NCI-H2196 (cell line): ENCODE results near the gene TPM3.
"Not testable (repeated sequence)": the region's sequence is repeated elsewhere in the genome, so short reads cannot be mapped to it uniquely, and the experiment has no call there.

ENCODE experiments used
- DNase-seq: peaks from one replicate; lab custom pipeline; 2025; ENCODE audit not compliant: unreplicated experiment; lab: John Stamatoyannopoulos, UW

TPM3 gene

DNA sequence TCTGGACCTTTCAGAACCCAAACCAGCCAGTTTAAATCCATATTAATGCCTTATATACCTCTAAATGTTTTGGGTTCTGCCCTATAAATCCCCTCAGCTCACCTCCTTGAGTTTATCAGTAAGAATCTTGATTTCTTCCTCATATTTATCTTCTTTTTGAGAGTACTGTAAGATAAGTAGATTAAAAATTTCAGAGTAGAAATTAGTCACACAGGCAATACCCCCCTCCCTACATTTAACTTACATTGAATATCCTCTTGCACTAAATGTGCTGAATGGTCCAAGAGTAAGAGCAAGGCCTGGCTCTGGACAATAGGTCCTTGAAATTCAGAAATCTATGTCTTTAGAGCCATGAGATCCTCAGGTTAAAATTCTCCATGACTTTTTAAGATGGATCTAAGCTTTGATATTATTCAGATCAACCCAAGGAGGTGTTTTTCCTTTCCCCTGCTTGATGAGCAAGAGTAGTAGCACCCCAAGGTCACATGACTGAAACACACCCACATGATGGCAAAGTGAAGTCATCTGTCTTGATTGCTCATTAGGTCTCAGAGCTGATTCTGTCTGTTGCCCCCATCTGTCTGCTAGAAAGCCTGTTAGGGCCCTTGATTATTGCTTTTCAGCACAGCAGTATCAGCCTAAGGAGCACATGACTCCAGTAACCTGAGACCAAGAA lies 21.2 kb downstream of the TPM3 start:
- no peak for DNase-seq

GRCh38 chr1:154167461-154167860 lies 24.4 kb downstream of the TPM3 start:
- DNase-seq = no peak

- DNase-seq = no peak
Observed at GRCh38 chr1:154166207-154166606, 25.7 kb downstream of the TPM3 start.

- DNase-seq = no peak
Observed at GRCh38 chr1:154159554-154159953, 32.3 kb downstream of the TPM3 start.

GRCh38 chr1:154158307-154159125 lies 33.4 kb downstream of the TPM3 start:
- no peak for DNase-seq

GRCh38 chr1:154157520-154158306 lies 34.2 kb downstream of the TPM3 start:
- peak; percentile 21 for DNase-seq

- DNase-seq = no peak
Observed at GRCh38 chr1:154155251-154155650, 36.6 kb downstream of the TPM3 start.

DNA sequence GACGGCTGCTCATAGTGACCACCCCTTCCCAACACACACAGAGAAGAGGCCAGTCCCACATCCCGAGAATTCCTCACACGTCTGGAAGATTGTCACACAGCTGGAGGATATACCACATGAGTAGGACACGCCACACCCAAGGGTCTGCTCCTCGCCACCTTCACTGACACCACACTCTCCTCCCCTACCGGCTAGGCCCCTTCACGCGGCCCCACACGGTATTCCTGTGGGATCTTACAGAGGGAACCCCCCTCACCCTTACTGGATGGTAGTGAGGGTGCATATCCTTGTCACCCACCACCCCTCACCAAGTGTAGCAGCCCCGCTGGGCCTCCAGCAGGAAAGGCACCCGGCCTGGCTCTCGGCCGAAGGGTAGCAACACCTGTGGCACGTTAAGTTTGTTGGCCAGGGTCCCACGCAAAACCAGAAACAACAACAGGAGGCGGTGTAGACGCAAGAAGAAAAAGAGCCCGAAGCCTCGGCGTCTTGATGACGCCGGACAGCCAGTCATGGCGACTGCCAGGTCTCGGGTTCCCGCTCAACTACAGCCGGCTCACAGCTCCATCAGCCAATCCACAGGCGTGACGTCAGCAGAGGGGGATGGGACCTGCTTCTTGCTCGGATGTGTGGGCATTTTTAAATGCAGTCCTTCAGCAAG lies 37.2 kb downstream of the TPM3 start, which contains the start of gene NUP210L:
NUP210L (minus strand) TSS at position 540 of the 658 bp plus-strand sequence.
- no peak for DNase-seq

- DNase-seq = no peak
Observed at GRCh38 chr1:154154053-154154452, 37.8 kb downstream of the TPM3 start.

DNA sequence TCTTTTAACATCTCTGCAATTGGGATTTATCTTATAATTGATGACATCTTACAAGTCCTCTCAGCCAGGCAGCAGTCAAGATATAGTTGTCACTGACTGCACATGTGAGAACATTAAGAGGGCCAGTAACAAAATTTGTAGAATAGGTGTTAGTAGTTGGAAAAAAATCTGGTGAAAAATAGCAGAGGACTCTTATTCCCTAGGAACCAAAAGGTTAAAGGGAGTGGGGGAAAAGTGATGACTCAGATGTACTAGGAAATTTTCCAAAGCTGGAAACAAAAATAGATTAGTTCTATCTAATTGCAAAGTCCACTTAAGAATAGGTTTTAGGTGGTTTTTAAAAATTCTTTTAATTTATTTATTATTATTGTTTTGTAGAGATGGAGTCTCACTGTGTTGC lies 40.6 kb downstream of the TPM3 start:
- DNase-seq = no peak

GRCh38 chr1:154148807-154149206 lies 43.1 kb downstream of the TPM3 start:
- no peak for DNase-seq

DNA sequence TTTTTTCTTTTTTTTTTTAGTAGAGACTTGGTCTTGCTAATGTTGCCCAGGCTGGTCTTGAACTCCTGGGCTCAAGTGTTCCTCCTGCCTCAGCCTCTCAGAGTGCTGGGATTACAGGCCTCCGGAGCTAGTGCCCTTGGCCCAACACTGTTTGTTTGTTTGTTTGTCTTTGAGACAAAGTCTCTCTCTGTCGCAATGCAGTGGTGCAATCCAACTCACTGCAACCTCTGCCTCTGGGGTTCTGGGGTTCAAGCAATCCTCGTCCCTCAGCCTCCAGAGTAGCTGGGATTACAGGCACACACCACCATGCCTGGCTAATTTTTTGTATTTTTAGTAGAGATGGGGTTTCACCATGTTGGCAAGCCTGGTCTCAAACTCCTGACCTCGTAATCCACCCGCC lies 44.4 kb downstream of the TPM3 start:
- DNase-seq = not testable (repeated sequence)

GRCh38 chr1:154145986-154146385 lies 45.9 kb downstream of the TPM3 start:
- DNase-seq = no peak

DNA sequence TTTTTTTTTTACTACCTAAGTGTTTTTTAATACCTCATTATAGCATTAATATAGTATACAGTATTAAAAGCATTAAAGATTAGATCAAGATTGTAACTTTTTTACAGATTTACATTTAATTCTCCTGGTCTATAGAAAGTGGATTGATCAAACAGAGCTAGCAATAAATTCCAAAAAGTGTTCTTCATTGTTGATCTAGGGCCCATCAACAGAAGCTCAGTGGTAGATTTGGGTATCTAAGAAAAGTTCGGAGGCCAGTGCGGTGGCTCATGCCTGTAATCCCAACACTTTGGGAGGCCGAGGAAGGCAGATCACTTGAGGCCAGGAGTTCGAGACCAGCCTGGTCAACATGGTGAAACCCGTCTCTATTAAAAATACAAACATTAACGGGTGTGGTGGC lies 49.5 kb downstream of the TPM3 start:
- no peak for DNase-seq

GRCh38 chr1:154141240-154141639 lies 50.7 kb downstream of the TPM3 start:
- DNase-seq = no peak

GRCh38 chr1:154137888-154138287 lies 54.0 kb downstream of the TPM3 start:
- no peak for DNase-seq

- DNase-seq = no peak
Observed at GRCh38 chr1:154133256-154133655, 58.6 kb downstream of the TPM3 start.

DNA sequence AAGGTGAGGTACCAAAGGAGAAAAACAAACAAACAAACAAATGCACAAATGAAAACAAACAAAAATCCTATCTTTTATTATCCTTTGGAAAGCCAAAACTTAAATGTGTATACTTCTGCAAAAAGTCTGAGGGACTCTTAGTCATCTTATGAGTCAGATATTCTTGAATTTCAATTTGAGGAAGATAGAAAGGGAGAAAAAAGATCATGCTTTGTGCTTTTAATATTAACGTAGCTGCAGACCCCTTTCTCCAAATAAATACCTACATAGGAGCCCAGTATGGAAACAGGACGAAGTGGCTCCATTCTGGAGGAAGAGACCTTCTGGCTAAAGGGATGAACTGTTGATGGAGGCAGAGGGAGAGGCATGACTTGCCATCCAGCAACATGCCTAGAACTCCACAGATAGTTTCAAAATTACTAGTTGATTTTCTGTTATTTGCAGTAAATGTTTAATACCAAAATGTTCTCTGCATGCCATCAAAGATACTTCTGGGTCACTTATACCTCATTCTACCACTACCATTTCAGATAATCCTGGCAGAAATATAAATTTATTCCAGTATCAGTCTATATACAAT lies 62.4 kb downstream of the TPM3 start:
- no peak for DNase-seq

- DNase-seq = not testable (repeated sequence)
Observed at GRCh38 chr1:154123205-154123604, 68.7 kb downstream of the TPM3 start.

- no peak for DNase-seq
Observed at GRCh38 chr1:154117642-154118041, 74.3 kb downstream of the TPM3 start.

DNA sequence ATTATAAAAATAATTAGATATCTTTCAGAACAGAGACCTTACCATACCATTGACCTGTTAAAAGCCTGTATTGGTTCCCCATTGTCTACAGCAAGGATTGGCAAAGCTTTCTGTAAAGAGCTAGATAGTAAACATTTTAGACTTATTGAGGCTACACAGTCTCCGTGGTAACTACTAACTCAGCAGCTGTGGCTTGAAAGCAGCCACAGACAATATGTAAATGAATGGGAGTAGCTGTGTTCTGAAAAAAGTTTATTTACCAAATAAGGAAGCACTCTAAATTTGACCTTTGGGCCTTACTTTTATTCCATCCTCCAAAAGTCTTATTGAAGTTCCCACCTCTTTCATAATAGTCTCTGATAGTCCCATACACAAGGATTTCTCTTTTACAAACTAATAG lies 76.7 kb downstream of the TPM3 start:
- peak; percentile 29 for DNase-seq
